Ovary (tissue), 3 donors: ENCODE results near the gene WWOX.

Experiments
- CTCF ChIP-seq, 3 donors: fragments of 450-650 bp in 2 of 3; fragments of 200-600 bp in 1 of 3; IDR thresholded peaks; one replicate each; pipeline versions ENCODE4 v1.5.1 to v1.8.0; 2016 to 2022; ENCODE audit warnings: antibody characterized with exemption in 3 of 3, mild to moderate bottlenecking in 1 of 3
- EP300 ChIP-seq: sonication (generic); formaldehyde crosslinking; IDR thresholded peaks from one replicate; pipeline ENCODE4 v1.6.1; 2017; ENCODE audit warnings: antibody characterized with exemption
- donor health status: DM: no; HTN: no; CAD: no.

DNA sequence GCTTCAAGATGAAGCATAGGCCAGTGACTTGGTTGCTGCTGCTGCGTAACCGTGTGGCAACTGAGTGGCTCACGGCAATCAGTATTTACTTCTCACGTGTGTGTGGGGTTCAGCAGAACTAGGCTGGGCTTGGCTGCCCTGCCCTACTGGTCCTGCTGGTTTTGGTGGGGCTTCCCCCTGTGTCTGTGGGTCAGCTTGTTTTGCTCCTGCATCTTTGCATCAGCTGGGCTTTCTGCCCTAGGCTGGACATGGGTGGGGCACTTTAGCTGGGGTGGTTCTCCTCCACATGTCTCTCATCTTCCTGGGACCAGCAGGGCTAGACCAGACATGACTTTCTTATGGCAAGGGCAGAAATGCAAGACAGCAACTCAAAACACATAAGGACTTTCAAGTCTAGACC, 950.6 kb downstream of the WWOX start:
- TF ChIP-seq CTCF (IDR thresholded peaks at IDR 0.05) (no peak), EP300 (no peak)
